SU-DHL-6 (cell line): Measurements from ENCODE around the gene ALCAM.

ENCODE experiments used
- H2AFZ ChIP-seq: fragments of 200-600 bp; sonication (generic); 2 replicates; pipeline ENCODE4 v1.6.1; 2014; ENCODE audit warnings: low read depth, mild to moderate bottlenecking, moderate library complexity, mixed read lengths, antibody characterized with exemption, low read length; ENCODE audit not compliant: severe bottlenecking
- H3F3A ChIP-seq: fragments of 200-600 bp; shearing (Covaris generic); 2 replicates; pipeline ENCODE4 v1.6.0; 2016; ENCODE audit warnings: antibody characterized with exemption, mild to moderate bottlenecking; ENCODE audit not compliant: insufficient read depth
- H3K27ac ChIP-seq: fragments of 200-600 bp; sonication (generic); 2 replicates; pipeline ENCODE4 v1.5.1; 2016; ENCODE audit warnings: low read depth, mild to moderate bottlenecking, low read length, moderate library complexity, mixed read lengths
- H3K27me3 ChIP-seq: fragments of 200-600 bp; sonication (generic), shearing (Covaris generic); 2 replicates; pipeline ENCODE4 v1.6.0; 2014; ENCODE audit warnings: mild to moderate bottlenecking, low read length
- H3K36me3 ChIP-seq: fragments of 200-600 bp; sonication (generic); 2 replicates; pipeline ENCODE4 v1.6.1; 2014; ENCODE audit warnings: mild to moderate bottlenecking, low read length, mixed read lengths
- H3K4me2 ChIP-seq: fragments of 300-600, 200-600 bp; shearing (Covaris generic), sonication (generic); 2 replicates; pipeline ENCODE4 v1.6.0; 2014; ENCODE audit warnings: low read length, low read depth, mild to moderate bottlenecking; ENCODE audit not compliant: poor library complexity, severe bottlenecking
- H3K4me3 ChIP-seq: fragments of 200-600 bp; sonication (generic); 2 replicates; pipeline ENCODE4 v1.5.1; 2014; ENCODE audit warnings: antibody characterized with exemption, low read length, mild to moderate bottlenecking, mixed read lengths; ENCODE audit not compliant: insufficient read depth, poor library complexity, severe bottlenecking
- H3K79me2 ChIP-seq: fragments of 200-600 bp; sonication (generic); 2 replicates; pipeline ENCODE4 v1.6.1; 2014; ENCODE audit warnings: mild to moderate bottlenecking, low read length, moderate library complexity; ENCODE audit not compliant: insufficient read depth
- H3K9ac ChIP-seq: fragments of 200-600 bp; sonication (generic); 2 replicates; pipeline ENCODE4 v1.7.0; 2014; ENCODE audit warnings: mild to moderate bottlenecking, low read length
- H3K9me2 ChIP-seq: fragments of 200-600 bp; sonication (generic); replicated peaks from 2 replicates; pipeline ENCODE4 v1.6.1; 2014; ENCODE audit warnings: low read length; ENCODE audit not compliant: insufficient read depth
- H3K9me3 ChIP-seq: fragments of 200-600 bp; sonication (generic); 2 replicates; pipeline ENCODE4 v1.6.1; 2014; ENCODE audit warnings: low read length, mixed read lengths; ENCODE audit not compliant: insufficient read depth
- H4K20me1 ChIP-seq: fragments of 200-600 bp; sonication (generic); 2 replicates; pipeline ENCODE4 v1.6.1; 2014; ENCODE audit warnings: low read depth, mild to moderate bottlenecking, antibody characterized with exemption, low read length, moderate library complexity, mixed read lengths
- CTCF ChIP-seq: fragments of 200-600 bp; sonication (generic); IDR thresholded peaks from one replicate; pipeline ENCODE4 v1.5.1; 2017; ENCODE audit warnings: antibody characterized with exemption, mild to moderate bottlenecking, low read length, moderate library complexity; ENCODE audit not compliant: insufficient read depth, poor library complexity, severe bottlenecking
- EZH2phosphoT487 ChIP-seq: fragments of 200-600 bp; sonication (generic), shearing (Covaris generic); conservative IDR thresholded peaks from 2 replicates; pipeline ENCODE4 v1.6.1; 2018; ENCODE audit warnings: mild to moderate bottlenecking, antibody characterized with exemption, low read length, moderate library complexity, mixed read lengths

Gene ALCAM

GRCh38 chr3:105513886-105514285 is 147.2 kb downstream of the ALCAM start:
- Histone ChIP-seq H3K4me2 (no peak overlapping the region), H3K27me3 (no peaks in the 10 kb centered on the region)

GRCh38 chr3:105515372-105515771 is 148.7 kb downstream of the ALCAM start:
- H3K9me3 ChIP-seq = no peaks in the 10 kb centered on the region
- no peaks in the 10 kb centered on the region for H3K27me3 ChIP-seq
- H3K9me2 ChIP-seq = no peaks in the 10 kb centered on the region
- no peak overlapping the region for H3K27ac ChIP-seq
- peaks cover 8% of the 10 kb centered on the region; the same call in 1 of the 2 replicates for H3F3A ChIP-seq
- no peak overlapping the region for H3K4me2 ChIP-seq
- TF ChIP-seq CTCF (no peak), EZH2phosphoT487 (no peak)
- H3K36me3 ChIP-seq = 0 out of 2 replicates have a peak, but pooled peaks cover 2% of the 10 kb centered on the region
- no peak overlapping the region for H2AFZ ChIP-seq
- H4K20me1 ChIP-seq = no peaks in the 10 kb centered on the region
- peaks cover 32% of the 10 kb centered on the region for H3K79me2 ChIP-seq
- H3K4me3 ChIP-seq = no peak overlapping the region
- no peak overlapping the region for H3K9ac ChIP-seq

More at GRCh38 chr3:105513886-105514285, 147.2 kb downstream of the ALCAM start:
- Histone ChIP-seq H2AFZ (no peak overlapping the region), H3K9ac (no peak overlapping the region), H3F3A (peaks cover 8% of the 10 kb centered on the region; the same call in 1 of the 2 replicates), H3K4me3 (no peak overlapping the region), H4K20me1 (no peaks in the 10 kb centered on the region), H3K36me3 (no peaks in the 10 kb centered on the region), H3K27ac (no peak overlapping the region), H3K79me2 (peaks cover 36% of the 10 kb centered on the region), H3K9me2 (no peaks in the 10 kb centered on the region), H3K9me3 (no peaks in the 10 kb centered on the region)
- no peak for TF ChIP-seq CTCF

- no peak overlapping the region for H3K9ac ChIP-seq
- H4K20me1 ChIP-seq = no peaks in the 10 kb centered on the region
- H3K4me2 ChIP-seq = no peak overlapping the region
- TF ChIP-seq CTCF = no peak
- no peak for TF ChIP-seq EZH2phosphoT487
- no peak overlapping the region for H2AFZ ChIP-seq
- peaks cover 8% of the 10 kb centered on the region; the same call in 1 of the 2 replicates for H3F3A ChIP-seq
- H3K27ac ChIP-seq = no peak overlapping the region
- 0 out of 2 replicates have a peak, but pooled peaks cover 2% of the 10 kb centered on the region for H3K36me3 ChIP-seq
- H3K9me3 ChIP-seq = no peaks in the 10 kb centered on the region
- H3K79me2 ChIP-seq = peaks cover 32% of the 10 kb centered on the region
- H3K27me3 ChIP-seq = no peaks in the 10 kb centered on the region
- no peak overlapping the region for H3K4me3 ChIP-seq
- H3K9me2 ChIP-seq = no peaks in the 10 kb centered on the region
Observed at GRCh38 chr3:105516972-105517371, 150.3 kb downstream of the ALCAM start.
